HCT116 (cell line): ENCODE measurements around the gene HECW1. TPM values are rescaled to one million over a fixed set of nuclear protein-coding genes. Genes with fewer than 3 reads are reported as not detected.

Experiments
- ATAC-seq: fragments of 200-7000 bp; cut with Tn5 transposase; 2 replicates; pipeline ENCODE4 v1.9.1; 2020; ENCODE audit warnings: mild to moderate bottlenecking, moderate library complexity
- BruUV-seq: library from RNA; stranded (reverse); fragments of 400-500 nt; replicated peaks from 2 replicates; lab custom pipeline; 2021; lab: Mats Ljungman, UMichigan
- CTCF ChIA-PET: fragments of 300-600 bp; sonication (Branson Sonifier 250); formaldehyde crosslinking; loops from one replicate; lab custom pipeline; 2021; ENCODE audit warnings: antibody characterized with exemption; lab: Charles Lee
- POLR2A ChIA-PET: fragments of 300-600, 350-600 bp; sonication (Branson Sonifier 250); formaldehyde crosslinking; loops from one replicate; lab custom pipeline; 2021; ENCODE audit warnings: antibody characterized with exemption; lab: Charles Lee
- RAD21 ChIA-PET, 2 experiments: fragments of 300-600 bp; sonication (Branson Sonifier 250); formaldehyde crosslinking; loops; one replicate each; lab custom pipeline; 2023; ENCODE audit warnings: low total read pairs in 2 of 2; ENCODE audit not compliant: uncharacterized antibody in 2 of 2, unreplicated experiment in 2 of 2, low non-redundant PET in 1 of 2; lab: Charles Lee
- DNase-seq: peaks from one replicate; pipeline ENCODE4 v3.0.0-alpha.2; 2010; ENCODE audit warnings: low read depth, low spot score
- H2AFZ ChIP-seq: fragments of 200-600 bp; shearing (Covaris generic), sonication (generic); 2 replicates; pipeline ENCODE4 v1.6.1; 2017; ENCODE audit warnings: low read depth, mixed run types, mixed read lengths, antibody characterized with exemption, low read length; ENCODE audit not compliant: poor library complexity, severe bottlenecking
- H3K27ac ChIP-seq: 2 replicates; pipeline ENCODE4 v1.5.1; 2012; ENCODE audit warnings: low read depth, low read length
- H3K27me3 ChIP-seq: fragments of 200-600 bp; sonication (generic); 2 replicates; pipeline ENCODE4 v1.6.1; 2016; ENCODE audit warnings: mixed run types, low read length, mixed read lengths; ENCODE audit not compliant: insufficient read depth
- H3K36me3 ChIP-seq, 2 experiments: fragments of 200-500 bp in 1 of 2; fragments of 200-600 bp in 1 of 2; sonication (Bioruptor generic) in 1 of 2; sonication (generic) in 1 of 2; 2 replicates each; pipeline versions ENCODE4 v1.5.1 to v1.6.1; 2014 to 2016; ENCODE audit warnings: low read length in 2 of 2, inconsistent platforms in 1 of 2, mixed read lengths in 1 of 2, mixed run types in 1 of 2; ENCODE audit not compliant: insufficient read depth in 2 of 2, control insufficient read depth in 1 of 2
- H3K4me1 ChIP-seq, 2 experiments: fragments of 200-600 bp in 1 of 2; sonication (generic) in 1 of 2; 2 replicates each; pipeline versions ENCODE4 v1.5.1 to v1.6.1; 2012 to 2017; ENCODE audit warnings: low read length in 2 of 2, inconsistent platforms in 1 of 2, mild to moderate bottlenecking in 1 of 2, mixed read lengths in 1 of 2, mixed run types in 1 of 2, moderate library complexity in 1 of 2; ENCODE audit not compliant: insufficient read depth in 2 of 2, control insufficient read depth in 1 of 2
- H3K4me2 ChIP-seq: fragments of 200-600 bp; sonication (generic); 2 replicates; pipeline ENCODE4 v1.6.1; 2017; ENCODE audit warnings: mixed run types, low read length, mixed read lengths
- H3K4me3 ChIP-seq, 2 experiments: fragments of 200-600 bp in 1 of 2; sonication (generic) in 1 of 2; replicated peaks in 1 of 2; 2 replicates each; pipeline ENCODE4 v1.5.1; 2011 to 2016; ENCODE audit warnings: low read length in 2 of 2, control low read depth in 1 of 2, low read depth in 1 of 2, mild to moderate bottlenecking in 1 of 2, mixed read lengths in 1 of 2, mixed run types in 1 of 2
- H3K79me2 ChIP-seq: fragments of 200-600 bp; sonication (generic); 2 replicates; pipeline ENCODE4 v1.6.1; 2017; ENCODE audit warnings: mild to moderate bottlenecking, mixed run types, low read length, moderate library complexity, mixed read lengths; ENCODE audit not compliant: insufficient read depth
- H3K9ac ChIP-seq: fragments of 200-600 bp; sonication (generic); 2 replicates; pipeline ENCODE4 v1.6.1; 2016; ENCODE audit warnings: low read length, mixed read lengths
- H3K9me2 ChIP-seq: fragments of 200-600 bp; sonication (generic), shearing (Covaris generic); 2 replicates; pipeline ENCODE4 v1.6.1; 2017; ENCODE audit warnings: mixed run types, mild to moderate bottlenecking, moderate library complexity; ENCODE audit not compliant: insufficient read depth
- H3K9me3 ChIP-seq, 2 experiments: fragments of 200-500 bp in 1 of 2; fragments of 200-600 bp in 1 of 2; sonication (Bioruptor generic) in 1 of 2; sonication (generic) in 1 of 2; 2 replicates each; pipeline ENCODE4 v1.6.1; 2014 to 2017; ENCODE audit warnings: low read length in 2 of 2, mixed read lengths in 2 of 2, inconsistent platforms in 1 of 2, low read depth in 1 of 2, mild to moderate bottlenecking in 1 of 2, mixed run types in 1 of 2, moderate library complexity in 1 of 2; ENCODE audit not compliant: control insufficient read depth in 1 of 2, insufficient read depth in 1 of 2
- H4K20me1 ChIP-seq: fragments of 200-600 bp; sonication (generic), shearing (Covaris generic); 2 replicates; pipeline ENCODE4 v1.6.1; 2017; ENCODE audit warnings: mixed run types, mild to moderate bottlenecking, moderate library complexity; ENCODE audit not compliant: insufficient read depth
- CBX3 ChIP-seq: IDR thresholded peaks from 2 replicates; pipeline ENCODE4 v1.6.1; 2012; ENCODE audit warnings: low read depth
- EGR1 ChIP-seq: IDR thresholded peaks from 2 replicates; pipeline ENCODE4 v1.6.1; 2012; ENCODE audit warnings: low read depth
- ELF1 ChIP-seq: IDR thresholded peaks from 2 replicates; pipeline ENCODE4 v1.6.1; 2012; ENCODE audit warnings: low read depth, borderline replicate concordance
- FOSL1 ChIP-seq: IDR thresholded peaks from 2 replicates; pipeline ENCODE4 v1.6.1; 2012; ENCODE audit warnings: low read depth
- JUND ChIP-seq: IDR thresholded peaks from 2 replicates; pipeline ENCODE4 v1.6.1; 2012
- POLR2AphosphoS5 ChIP-seq: IDR thresholded peaks from 2 replicates; pipeline ENCODE4 v1.6.1; 2011; ENCODE audit warnings: mild to moderate bottlenecking, low read depth, low read length, moderate library complexity
- SRF ChIP-seq: IDR thresholded peaks from 2 replicates; pipeline ENCODE4 v1.6.1; 2012; ENCODE audit warnings: low read depth
- TCF7L2 ChIP-seq: IDR thresholded peaks from 2 replicates; pipeline ENCODE4 v1.7.0; 2011; ENCODE audit warnings: borderline replicate concordance, inconsistent platforms; ENCODE audit not compliant: insufficient read depth, insufficient read length; ENCODE audit errors: extremely low read depth
- ZNF274 ChIP-seq: fragments of 200-500 bp; sonication (Bioruptor generic); IDR thresholded peaks from 2 replicates; pipeline ENCODE4 v1.6.1; 2014; ENCODE audit warnings: mild to moderate bottlenecking, low read depth, low read length, inconsistent platforms
- intact Hi-C: fragments of 100-400 bp; cut with micrococcal nuclease; formaldehyde crosslinking; loops from 2 replicates; pipeline ENCODE4 v1.10.0; 2022
- total RNA-seq: library from RNA; stranded (reverse); gene quantifications from one replicate; pipeline ENCODE4 v1.2.1, GENCODE V29; 2021; ENCODE audit not compliant: unreplicated experiment
- TF ChIP-seq, protein P1 (sequence below): IDR thresholded peaks from 2 replicates; pipeline ENCODE4 v1.6.1; 2011; ENCODE audit warnings: mild to moderate bottlenecking, low read length, moderate library complexity; ENCODE audit not compliant: insufficient replicate concordance; ENCODE audit errors: extremely low read depth
- TF ChIP-seq, protein P2 (sequence below): IDR thresholded peaks from 2 replicates; pipeline ENCODE4 v1.6.1; 2012

The HECW1 gene
- total RNA-seq, 1 experiment from 2014 or later = 5.6 TPM

- TF ChIP-seq, protein P1, sequence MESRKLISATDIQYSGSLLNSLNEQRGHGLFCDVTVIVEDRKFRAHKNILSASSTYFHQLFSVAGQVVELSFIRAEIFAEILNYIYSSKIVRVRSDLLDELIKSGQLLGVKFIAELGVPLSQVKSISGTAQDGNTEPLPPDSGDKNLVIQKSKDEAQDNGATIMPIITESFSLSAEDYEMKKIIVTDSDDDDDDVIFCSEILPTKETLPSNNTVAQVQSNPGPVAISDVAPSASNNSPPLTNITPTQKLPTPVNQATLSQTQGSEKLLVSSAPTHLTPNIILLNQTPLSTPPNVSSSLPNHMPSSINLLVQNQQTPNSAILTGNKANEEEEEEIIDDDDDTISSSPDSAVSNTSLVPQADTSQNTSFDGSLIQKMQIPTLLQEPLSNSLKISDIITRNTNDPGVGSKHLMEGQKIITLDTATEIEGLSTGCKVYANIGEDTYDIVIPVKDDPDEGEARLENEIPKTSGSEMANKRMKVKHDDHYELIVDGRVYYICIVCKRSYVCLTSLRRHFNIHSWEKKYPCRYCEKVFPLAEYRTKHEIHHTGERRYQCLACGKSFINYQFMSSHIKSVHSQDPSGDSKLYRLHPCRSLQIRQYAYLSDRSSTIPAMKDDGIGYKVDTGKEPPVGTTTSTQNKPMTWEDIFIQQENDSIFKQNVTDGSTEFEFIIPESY = no peak
- TF ChIP-seq FOSL1 = no peak
- TF ChIP-seq, protein P2, sequence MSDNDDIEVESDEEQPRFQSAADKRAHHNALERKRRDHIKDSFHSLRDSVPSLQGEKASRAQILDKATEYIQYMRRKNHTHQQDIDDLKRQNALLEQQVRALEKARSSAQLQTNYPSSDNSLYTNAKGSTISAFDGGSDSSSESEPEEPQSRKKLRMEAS = no peak
- no peak for TF ChIP-seq EGR1
Observed at GRCh38 chr7:43142703-43143102, 30.3 kb downstream of the HECW1 start (continued).

DNA sequence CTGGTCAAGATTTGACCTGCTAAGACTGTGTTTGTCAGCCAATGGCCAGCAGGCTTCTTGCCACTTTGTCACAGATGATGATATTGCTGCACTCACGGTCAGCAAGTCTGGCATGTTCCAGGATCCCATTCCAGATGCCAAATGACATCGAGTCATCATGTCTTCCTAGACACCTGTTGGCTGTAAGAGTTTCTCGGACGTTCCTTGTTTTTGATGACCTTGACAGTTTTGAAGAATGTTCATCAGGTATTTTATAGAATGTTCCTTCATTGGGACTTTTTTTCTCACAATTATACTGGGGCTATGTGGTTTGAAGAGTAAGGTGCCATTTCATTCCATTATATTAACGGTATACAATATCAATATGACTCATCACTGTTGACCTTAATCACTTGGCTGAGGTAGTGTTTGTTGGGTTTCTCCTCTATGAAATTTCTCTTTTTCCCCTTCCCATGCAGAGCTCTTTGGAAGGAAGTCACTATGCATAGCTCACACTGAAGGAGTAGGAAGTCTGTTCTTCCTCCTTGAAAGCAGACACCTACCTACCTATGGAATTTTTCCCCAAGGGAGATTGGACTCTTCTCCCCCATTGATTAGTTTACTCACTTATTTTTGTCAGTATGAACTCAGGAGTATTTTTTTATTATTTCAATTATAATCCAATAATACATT lies 31.6 kb downstream of the HECW1 start:
- Histone ChIP-seq H2AFZ (no peak overlapping the region), H3K27ac (no peak overlapping the region), H3K9me2 (no peaks in the 10 kb centered on the region), H3K9me3 (no peaks in the 10 kb centered on the region), H3K9ac (no peak overlapping the region), H3K4me2 (no peak overlapping the region), H3K4me1 (peaks cover 15 to 29% of the 10 kb centered on the region in 2 experiments), H3K79me2 (no peaks in the 10 kb centered on the region), H3K27me3 (no peaks in the 10 kb centered on the region), H3K4me3 (no peak overlapping the region), H3K36me3 (no peaks in the 10 kb centered on the region), H4K20me1 (no peaks in the 10 kb centered on the region)
- no peak for TF ChIP-seq SRF
- no peak for TF ChIP-seq CBX3
- no peak for TF ChIP-seq TCF7L2
- TF ChIP-seq POLR2AphosphoS5 = no peak
- TF ChIP-seq ELF1 = no peak
- no peak for TF ChIP-seq ZNF274
- no peak for TF ChIP-seq JUND
- TF ChIP-seq, protein P2 = no peak
- DNase-seq = no peak
- intact Hi-C loops = no loop called here
- RAD21 ChIA-PET = no interaction called here
- no peak for ATAC-seq
- POLR2A ChIA-PET = no interaction called here
- BruUV-seq = no TSS peak
- CTCF ChIA-PET = no interaction called here
